Measurements from ENCODE around the gene RTL10. TPM values are rescaled to one million over a fixed set of nuclear protein-coding genes. Genes with fewer than 3 reads are reported as not detected.

Gene RTL10
- total RNA-seq, 1 experiment from 2014 or later, result 13.3 TPM

- DNase-seq (ENCODE audit: low read depth), result no peak
These were observed 8.9 kb upstream of the RTL10 start for GRCh38 chr22:19863571-19863970.

GRCh38 chr22:19862619-19863246, 8.1 kb upstream of the RTL10 start:
- DNase-seq (ENCODE audit: low read depth), result peak; percentile 81

GRCh38 chr22:19859861-19860510, 5.3 kb upstream of the RTL10 start:
- no peak for DNase-seq (ENCODE audit: low read depth)

GRCh38 chr22:19857382-19857781, 2.7 kb upstream of the RTL10 start:
- DNase-seq (ENCODE audit: low read depth), result no peak

- DNase-seq (ENCODE audit: low read depth), result peak; percentile 64
These were observed 1.1 kb upstream of the RTL10 start for GRCh38 chr22:19855504-19856409.

GRCh38 chr22:19853879-19854777, 546 bp downstream of the RTL10 start:
- DNase-seq (ENCODE audit: low read depth), result no peak

GRCh38 chr22:19853058-19853878, 1.4 kb downstream of the RTL10 start:
- no peak for DNase-seq (ENCODE audit: low read depth)

GRCh38 chr22:19852177-19852781, 2.4 kb downstream of the RTL10 start:
- DNase-seq (ENCODE audit: low read depth), result peak; percentile 21

- no peak for DNase-seq (ENCODE audit: low read depth)
These were observed 3.1 kb downstream of the RTL10 start for GRCh38 chr22:19851291-19852176.

GRCh38 chr22:19850763-19851109, 3.9 kb downstream of the RTL10 start:
- DNase-seq (ENCODE audit: low read depth), result no peak

GRCh38 chr22:19849835-19850762, 4.6 kb downstream of the RTL10 start:
- DNase-seq (ENCODE audit: low read depth), result no peak

- DNase-seq (ENCODE audit: low read depth), result peak; percentile 60
These were observed 6.1 kb downstream of the RTL10 start for GRCh38 chr22:19848298-19849224.

- DNase-seq (ENCODE audit: low read depth), result no peak
These were observed 7.4 kb downstream of the RTL10 start for GRCh38 chr22:19847345-19847632.

- no peak for DNase-seq (ENCODE audit: low read depth)
These were observed 7.9 kb downstream of the RTL10 start for GRCh38 chr22:19846620-19847344.

GRCh38 chr22:19845054-19845722, 9.5 kb downstream of the RTL10 start:
- no peak for DNase-seq (ENCODE audit: low read depth)
